ENCODE measurements around the gene GLYAT. TPM values are rescaled to one million over a fixed set of nuclear protein-coding genes. Genes with fewer than 3 reads are reported as not detected.

GLYAT gene, protein sequence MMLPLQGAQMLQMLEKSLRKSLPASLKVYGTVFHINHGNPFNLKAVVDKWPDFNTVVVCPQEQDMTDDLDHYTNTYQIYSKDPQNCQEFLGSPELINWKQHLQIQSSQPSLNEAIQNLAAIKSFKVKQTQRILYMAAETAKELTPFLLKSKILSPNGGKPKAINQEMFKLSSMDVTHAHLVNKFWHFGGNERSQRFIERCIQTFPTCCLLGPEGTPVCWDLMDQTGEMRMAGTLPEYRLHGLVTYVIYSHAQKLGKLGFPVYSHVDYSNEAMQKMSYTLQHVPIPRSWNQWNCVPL
- not detected in 2 replicates for total RNA-seq

DNA sequence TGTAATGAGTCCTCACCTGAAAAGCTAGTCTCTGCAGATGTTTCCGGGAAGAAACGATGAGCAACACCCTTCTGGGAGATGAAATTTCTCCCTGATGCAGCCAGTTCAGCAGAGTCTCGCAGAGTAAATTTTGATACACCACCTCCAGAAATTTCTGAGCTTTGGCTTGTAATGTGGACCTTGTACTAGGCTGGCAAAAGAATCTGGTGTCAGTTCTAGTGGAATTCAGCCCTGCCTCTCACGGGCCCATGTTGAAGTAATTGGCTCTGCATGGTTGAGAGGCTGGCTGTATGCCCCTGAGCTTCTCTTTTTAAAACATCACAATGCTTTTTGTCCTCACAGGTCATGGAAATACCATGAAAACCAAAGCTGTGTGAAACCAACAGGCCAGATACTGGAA lies at the start of gene GLYAT:
Gene GLYAT (minus strand): TSS at position 125 of the 400 bp plus-strand sequence. CDS start 7,447 bp downstream, outside the sequence.
- peaks cover 6% of the 10 kb centered on the region for H3K27me3 Mint-ChIP-seq
- intact Hi-C loops (cut with micrococcal nuclease), result no loop called here
- H3K36me3 Mint-ChIP-seq (ENCODE audit: low read depth), result no peaks in the 10 kb centered on the region

DNA sequence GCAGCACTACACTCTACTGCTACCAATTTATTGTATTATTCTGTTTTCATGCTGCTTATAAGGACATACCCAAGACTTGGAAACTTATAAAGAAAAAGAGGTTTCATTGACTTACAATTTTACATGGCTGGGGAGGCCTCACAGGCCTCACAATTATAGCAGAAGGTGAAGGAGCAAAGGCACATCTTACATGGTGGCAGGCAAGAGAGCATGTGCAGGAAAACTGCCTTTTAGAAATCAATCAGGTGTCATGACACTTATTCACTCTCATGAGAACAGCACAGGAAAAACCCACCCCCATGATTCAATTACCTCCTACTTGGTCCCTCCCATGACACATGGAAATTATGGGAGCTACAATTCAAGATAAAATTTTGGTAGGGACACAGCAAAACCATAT lies 49.6 kb upstream of the GLYAT start:
- Mint-ChIP-seq H3K27ac (no peak overlapping the region), H3K36me3 (ENCODE audit: low read depth) (no peaks in the 10 kb centered on the region), H3K4me3 (no peak overlapping the region), H3K4me1 (no peaks in the 10 kb centered on the region), H3K9me3 (no peaks in the 10 kb centered on the region), H3K27me3 (no peaks in the 10 kb centered on the region)
- DNase-seq, result no peak
- intact Hi-C loops (cut with micrococcal nuclease), result no loop called here

More for the DNA sequence above, at the start of gene GLYAT:
- Mint-ChIP-seq H3K9me3 (peaks cover 3% of the 10 kb centered on the region), H3K4me1 (peaks cover 9% of the 10 kb centered on the region), H3K4me3 (no peak within 1 kb of the TSS), H3K27ac (no peak within 1 kb of the TSS)
- DNase-seq, result no peak

DNA sequence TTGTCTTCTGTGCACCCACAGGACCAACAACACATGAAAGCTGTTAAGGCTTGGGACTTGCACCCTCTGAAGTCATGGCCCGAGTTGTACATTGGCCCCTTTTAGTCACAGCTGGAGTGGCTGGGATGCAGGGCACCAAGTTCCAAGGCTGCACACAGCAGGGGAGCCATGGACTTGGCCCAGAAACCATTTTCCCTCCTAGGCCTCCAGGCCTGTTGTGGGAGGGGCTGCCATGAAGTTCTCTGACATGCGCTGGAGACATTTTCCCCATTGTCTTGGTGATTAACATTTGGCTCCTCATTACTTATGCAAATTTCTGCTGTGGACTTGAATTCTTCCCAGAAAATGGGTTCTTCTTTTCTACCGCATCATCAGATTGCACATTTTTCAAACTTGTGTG lies 48.8 kb upstream of the GLYAT start:
- intact Hi-C loops (cut with micrococcal nuclease), result no loop called here
- no peaks in the 10 kb centered on the region for H3K4me1 Mint-ChIP-seq
- no peaks in the 10 kb centered on the region for H3K9me3 Mint-ChIP-seq
- no peak overlapping the region for H3K27ac Mint-ChIP-seq
- no peaks in the 10 kb centered on the region for H3K27me3 Mint-ChIP-seq
- no peak overlapping the region for H3K4me3 Mint-ChIP-seq
- no peaks in the 10 kb centered on the region for H3K36me3 Mint-ChIP-seq (ENCODE audit: low read depth)
- DNase-seq, result no peak

DNA sequence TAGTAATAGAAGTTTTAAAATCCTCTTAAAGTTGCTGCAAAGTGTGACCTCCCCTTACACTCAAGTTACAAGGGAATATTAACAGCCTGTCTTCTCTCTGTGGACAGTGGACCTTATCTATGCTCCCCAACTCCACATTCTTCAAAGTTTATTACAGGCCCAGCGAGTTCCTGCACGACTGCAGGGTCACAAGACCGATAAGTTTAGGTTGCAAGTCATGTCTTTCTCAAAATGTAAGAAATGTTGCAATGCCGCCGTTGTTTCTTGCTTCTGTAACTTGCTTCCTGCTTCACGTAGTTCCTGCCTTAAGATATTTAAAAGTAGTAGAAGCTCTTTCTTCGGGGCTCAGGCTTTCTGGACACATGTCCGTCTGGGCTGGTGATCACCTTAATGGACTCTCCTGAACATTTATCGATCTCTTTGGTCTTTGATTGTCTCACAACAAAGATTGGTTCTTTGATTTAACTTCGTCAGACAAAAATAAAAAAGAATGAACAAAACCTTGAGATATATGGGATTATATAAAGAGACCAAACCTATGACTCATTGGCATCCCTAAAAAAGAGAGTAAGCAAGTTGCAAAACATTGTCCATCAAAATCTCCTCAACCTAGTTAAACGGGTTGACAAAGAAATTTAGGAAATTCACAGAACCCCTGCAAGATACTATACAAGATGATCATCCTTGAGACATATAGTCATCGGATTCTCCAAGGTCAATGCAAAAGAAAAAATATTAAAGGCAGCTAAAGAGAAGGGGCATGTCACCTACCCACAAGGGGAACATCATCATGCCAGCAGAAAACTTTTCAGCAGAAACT lies 45.4 kb upstream of the GLYAT start:
- intact Hi-C loops (cut with micrococcal nuclease), result no loop called here
- Mint-ChIP-seq H3K36me3 (ENCODE audit: low read depth) (no peaks in the 10 kb centered on the region), H3K4me1 (no peaks in the 10 kb centered on the region), H3K27me3 (no peaks in the 10 kb centered on the region), H3K27ac (no peak overlapping the region), H3K4me3 (no peak overlapping the region), H3K9me3 (no peaks in the 10 kb centered on the region)
- DNase-seq, result no peak

DNA sequence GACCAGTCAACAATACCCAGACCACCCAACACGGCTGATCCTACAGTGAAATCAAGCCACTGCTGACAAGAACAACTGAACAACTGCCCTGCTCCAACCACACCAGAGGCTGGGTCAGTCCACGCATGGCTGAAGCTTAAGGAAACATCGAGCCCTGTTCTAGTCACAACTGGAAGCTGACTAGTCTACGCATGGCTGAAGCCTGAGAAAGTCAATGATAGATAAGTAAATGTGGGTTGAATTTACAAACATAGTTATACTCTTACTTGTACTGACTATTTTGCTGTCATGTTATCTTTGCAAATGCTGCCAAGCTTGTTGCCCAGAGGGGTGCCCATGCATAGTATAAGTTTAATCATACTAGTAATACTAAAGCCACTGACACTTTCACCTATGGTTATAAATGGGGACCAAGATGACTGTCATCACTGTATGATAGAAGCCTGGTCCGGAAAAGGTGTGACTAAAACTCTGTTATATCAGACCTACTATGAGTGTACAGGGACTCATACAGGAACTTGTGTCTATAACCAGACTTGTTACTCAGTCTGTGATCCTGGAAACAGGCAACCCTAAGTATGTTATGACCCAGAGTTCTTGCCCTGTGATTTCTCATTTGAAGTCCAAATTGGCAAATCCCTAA lies 43.4 kb upstream of the GLYAT start:
- Mint-ChIP-seq H3K4me1 (peaks cover 6% of the 10 kb centered on the region), H3K4me3 (no peak overlapping the region), H3K27ac (no peak overlapping the region), H3K9me3 (no peaks in the 10 kb centered on the region), H3K27me3 (no peaks in the 10 kb centered on the region), H3K36me3 (ENCODE audit: low read depth) (no peaks in the 10 kb centered on the region)
- intact Hi-C loops (cut with micrococcal nuclease), result no loop called here
- no peak for DNase-seq

DNA sequence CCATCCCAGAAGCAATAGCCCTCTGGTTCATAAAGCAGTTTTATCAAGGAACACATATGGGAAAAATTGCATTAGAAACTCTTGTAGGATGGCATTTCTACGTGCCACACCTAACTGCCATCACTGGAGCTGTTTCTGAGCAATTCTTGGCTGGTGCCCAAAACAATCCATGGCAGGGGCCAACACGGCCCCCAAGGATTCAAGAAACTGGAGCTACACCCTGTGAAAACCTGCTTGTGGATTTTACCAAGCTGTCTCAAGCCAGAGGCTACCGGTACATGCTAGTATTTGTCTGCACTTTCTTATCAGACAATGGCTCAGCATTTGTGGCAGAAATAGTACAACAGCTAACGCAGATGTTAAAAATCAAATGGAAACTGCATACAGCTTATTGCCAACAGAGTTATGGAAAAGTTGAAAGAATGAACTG lies 42.4 kb upstream of the GLYAT start:
- Mint-ChIP-seq H3K9me3 (no peaks in the 10 kb centered on the region), H3K4me1 (peaks cover 6% of the 10 kb centered on the region), H3K27ac (no peak overlapping the region), H3K4me3 (no peak overlapping the region), H3K36me3 (ENCODE audit: low read depth) (no peaks in the 10 kb centered on the region), H3K27me3 (peaks cover 2% of the 10 kb centered on the region)
- intact Hi-C loops (cut with micrococcal nuclease), result no loop called here
- no peak for DNase-seq

DNA sequence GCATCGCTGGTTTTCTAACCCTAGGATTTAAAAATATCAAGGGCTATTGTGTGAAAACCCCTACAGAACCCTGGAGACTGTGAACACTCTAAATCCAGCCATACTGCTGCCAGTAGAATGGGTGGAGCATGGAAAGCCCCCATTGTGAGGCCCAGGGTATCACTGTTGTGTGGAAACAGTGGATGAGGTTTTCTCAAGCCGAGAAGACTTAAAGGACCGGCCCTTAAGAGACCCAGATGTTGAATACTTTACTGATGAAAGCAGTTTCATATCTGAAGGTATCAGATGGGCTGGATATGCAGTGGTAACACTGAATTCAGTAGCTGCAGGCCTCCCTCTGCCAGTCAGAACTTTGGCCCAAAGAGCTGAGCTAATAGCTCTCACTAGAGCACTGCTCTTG lies 41.6 kb upstream of the GLYAT start:
- intact Hi-C loops (cut with micrococcal nuclease), result no loop called here
- Mint-ChIP-seq H3K27me3 (peaks cover 2% of the 10 kb centered on the region), H3K4me3 (no peak overlapping the region), H3K9me3 (no peaks in the 10 kb centered on the region), H3K27ac (no peak overlapping the region), H3K4me1 (peaks cover 6% of the 10 kb centered on the region), H3K36me3 (ENCODE audit: low read depth) (no peaks in the 10 kb centered on the region)
- no peak for DNase-seq

DNA sequence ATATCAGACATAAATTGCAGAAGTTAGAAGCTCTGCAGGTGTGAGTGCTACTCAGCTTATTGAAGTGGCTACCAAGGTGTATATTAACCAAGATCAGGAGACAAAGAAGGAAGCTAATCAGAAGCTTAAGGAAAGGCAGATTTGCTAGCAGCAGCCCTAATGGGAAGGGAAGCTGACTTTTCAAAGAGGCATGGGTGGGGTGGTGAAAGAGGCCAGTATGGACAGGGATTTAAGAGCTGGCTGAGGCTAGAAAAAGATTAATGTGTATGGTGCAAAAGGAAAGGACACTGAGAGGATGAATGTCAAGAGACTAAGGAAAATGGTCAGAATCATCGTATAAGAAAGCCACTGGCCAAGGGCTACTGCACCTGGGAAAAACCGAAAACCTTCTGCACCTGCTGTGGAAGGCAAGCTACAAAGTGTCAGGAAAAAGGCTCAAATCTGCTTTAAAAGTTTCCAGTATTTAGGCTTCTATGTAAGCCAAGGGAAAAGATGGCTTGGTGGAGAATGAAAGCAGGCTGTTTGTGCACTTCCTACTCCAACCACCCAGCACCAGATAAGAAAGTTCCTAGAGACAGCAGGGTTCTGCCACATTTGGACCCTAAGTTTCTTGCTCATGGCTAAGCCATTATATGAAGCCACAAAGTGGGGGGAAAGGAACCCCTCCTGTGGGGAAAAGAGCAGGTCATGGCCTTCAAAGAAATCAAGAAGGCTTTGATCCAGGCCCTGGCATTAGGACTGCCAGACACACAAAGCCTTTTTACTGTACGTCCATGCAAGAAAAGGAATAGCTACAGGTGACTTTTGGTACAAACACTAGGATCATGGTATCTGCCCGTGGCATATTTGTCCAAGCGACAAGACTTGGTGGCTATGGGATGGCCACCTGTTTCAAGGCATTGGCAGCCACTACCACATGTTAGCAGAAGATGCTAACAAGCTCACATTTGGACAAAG lies 40.9 kb upstream of the GLYAT start:
- Mint-ChIP-seq H3K4me3 (no peak overlapping the region), H3K27ac (no peak overlapping the region), H3K27me3 (peaks cover 2% of the 10 kb centered on the region), H3K36me3 (ENCODE audit: low read depth) (no peaks in the 10 kb centered on the region), H3K4me1 (peaks cover 6% of the 10 kb centered on the region), H3K9me3 (no peaks in the 10 kb centered on the region)
- no peak for DNase-seq
- intact Hi-C loops (cut with micrococcal nuclease), result no loop called here

DNA sequence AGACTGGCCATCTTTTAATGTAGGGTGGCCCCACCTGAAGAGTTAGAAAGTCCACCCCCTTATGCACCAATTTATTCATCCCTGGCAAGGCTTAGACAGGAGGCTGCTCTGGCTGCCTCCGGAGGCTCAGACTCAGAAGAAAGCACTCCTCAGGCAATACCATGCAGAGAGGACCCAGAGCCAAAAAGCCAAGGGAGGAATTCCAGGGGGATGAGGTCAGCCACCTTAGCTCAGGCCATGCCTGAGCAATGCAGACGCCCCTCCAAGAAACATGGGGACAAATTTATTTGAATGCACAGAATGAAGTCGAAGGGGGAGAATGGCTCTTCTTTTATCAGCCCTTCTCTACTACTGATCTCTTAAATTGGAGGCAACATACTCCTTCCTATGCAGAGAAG lies 39.7 kb upstream of the GLYAT start:
- no peak for DNase-seq
- Mint-ChIP-seq H3K9me3 (no peaks in the 10 kb centered on the region), H3K4me3 (no peak overlapping the region), H3K27ac (no peak overlapping the region), H3K27me3 (peaks cover 2% of the 10 kb centered on the region), H3K36me3 (ENCODE audit: low read depth) (no peaks in the 10 kb centered on the region), H3K4me1 (peaks cover 6% of the 10 kb centered on the region)
- intact Hi-C loops (cut with micrococcal nuclease), result no loop called here

DNA sequence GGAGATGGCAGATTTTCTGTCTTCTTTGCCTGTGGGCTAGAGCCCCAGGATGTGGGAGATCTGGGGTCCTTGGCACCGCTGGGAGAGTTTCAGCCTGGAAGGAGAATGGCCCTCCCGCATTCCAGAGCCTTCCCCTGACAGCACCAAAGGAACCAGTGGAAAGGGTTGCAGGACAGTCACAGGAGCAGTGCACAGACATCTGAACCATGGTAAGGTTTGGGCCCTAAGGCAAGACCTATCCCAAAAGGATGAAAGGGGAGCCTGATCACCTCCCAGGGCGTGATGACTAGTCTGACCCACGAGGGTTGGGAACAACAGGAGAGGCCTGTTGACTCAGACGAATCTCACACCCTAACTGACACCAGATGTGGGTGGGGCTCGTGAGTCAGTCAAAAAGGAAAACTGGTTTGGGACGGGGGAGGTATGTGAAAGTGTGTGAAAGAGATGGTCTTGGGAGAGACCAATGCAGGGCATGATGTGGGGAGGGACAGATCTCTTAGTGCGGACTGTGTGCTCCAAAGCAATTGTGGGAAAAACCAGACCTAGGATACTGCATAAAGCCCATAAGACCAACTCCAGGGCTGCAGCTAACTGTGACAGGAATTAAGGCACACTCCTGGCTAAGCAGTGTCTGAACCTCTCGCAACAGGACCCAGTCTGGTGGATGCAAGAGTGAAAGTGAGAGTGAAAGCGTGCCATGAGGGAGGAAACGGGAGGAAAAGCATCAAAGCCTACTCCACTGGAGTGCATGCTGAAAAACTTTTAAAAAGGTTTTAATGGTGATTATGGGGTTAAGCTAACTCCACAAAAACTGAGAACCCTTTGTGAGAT lies 39.1 kb upstream of the GLYAT start:
- Mint-ChIP-seq H3K27me3 (peaks cover 2% of the 10 kb centered on the region), H3K36me3 (ENCODE audit: low read depth) (no peaks in the 10 kb centered on the region), H3K9me3 (no peaks in the 10 kb centered on the region), H3K4me1 (peaks cover 6% of the 10 kb centered on the region), H3K4me3 (no peak overlapping the region), H3K27ac (no peak overlapping the region)
- intact Hi-C loops (cut with micrococcal nuclease), result no loop called here
- DNase-seq, result no peak

DNA sequence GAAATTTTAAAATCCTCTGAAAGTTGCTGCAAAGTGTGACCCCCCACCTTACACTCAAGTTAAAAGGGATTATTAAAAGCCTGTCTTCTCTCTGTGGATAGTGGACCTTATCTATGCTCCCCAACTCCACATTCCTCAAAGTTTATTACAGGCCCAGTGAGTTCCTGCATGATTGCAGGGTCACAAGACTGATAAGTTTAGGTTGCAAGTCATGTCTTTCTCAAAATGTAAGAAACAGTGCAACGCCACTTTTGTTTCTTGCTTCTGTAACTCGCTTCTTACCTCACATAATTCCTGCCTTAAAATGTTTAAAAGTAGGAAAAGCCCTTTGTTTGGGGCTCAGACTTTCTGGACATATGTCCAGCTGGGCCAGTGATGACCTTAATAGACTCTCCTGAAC lies 38.4 kb upstream of the GLYAT start:
- peaks cover 6% of the 10 kb centered on the region for H3K4me1 Mint-ChIP-seq
- H3K4me3 Mint-ChIP-seq, result no peak overlapping the region
- intact Hi-C loops (cut with micrococcal nuclease), result no loop called here
- H3K27me3 Mint-ChIP-seq, result peaks cover 2% of the 10 kb centered on the region
- H3K9me3 Mint-ChIP-seq, result no peaks in the 10 kb centered on the region
- H3K27ac Mint-ChIP-seq, result no peak overlapping the region
- DNase-seq, result no peak
- H3K36me3 Mint-ChIP-seq (ENCODE audit: low read depth), result no peaks in the 10 kb centered on the region

DNA sequence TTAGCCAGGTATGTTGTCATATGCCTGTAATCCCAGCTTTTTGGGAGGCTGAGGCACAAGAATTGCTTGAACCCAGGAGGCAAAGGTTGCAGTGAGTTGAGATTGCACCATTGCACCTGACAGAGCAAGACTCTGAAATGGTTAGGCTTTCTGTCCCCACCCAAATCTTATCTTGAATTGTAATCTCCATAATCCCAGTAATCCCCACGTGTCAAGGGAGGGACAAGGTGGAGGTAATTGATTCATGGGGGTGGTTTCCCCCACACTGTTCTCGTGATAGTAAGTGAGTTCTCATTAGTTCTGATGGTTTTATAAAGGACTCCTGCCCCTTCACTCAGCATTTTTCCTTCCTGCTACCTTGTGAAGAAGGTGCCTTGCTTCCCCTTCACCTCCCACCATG lies 37.6 kb upstream of the GLYAT start:
- H3K4me1 Mint-ChIP-seq, result peaks cover 6% of the 10 kb centered on the region
- no peaks in the 10 kb centered on the region for H3K36me3 Mint-ChIP-seq (ENCODE audit: low read depth)
- H3K4me3 Mint-ChIP-seq, result no peak overlapping the region
- no peak for DNase-seq
- H3K27me3 Mint-ChIP-seq, result peaks cover 6% of the 10 kb centered on the region
- H3K9me3 Mint-ChIP-seq, result no peaks in the 10 kb centered on the region
- no peak overlapping the region for H3K27ac Mint-ChIP-seq
- intact Hi-C loops (cut with micrococcal nuclease), result no loop called here

DNA sequence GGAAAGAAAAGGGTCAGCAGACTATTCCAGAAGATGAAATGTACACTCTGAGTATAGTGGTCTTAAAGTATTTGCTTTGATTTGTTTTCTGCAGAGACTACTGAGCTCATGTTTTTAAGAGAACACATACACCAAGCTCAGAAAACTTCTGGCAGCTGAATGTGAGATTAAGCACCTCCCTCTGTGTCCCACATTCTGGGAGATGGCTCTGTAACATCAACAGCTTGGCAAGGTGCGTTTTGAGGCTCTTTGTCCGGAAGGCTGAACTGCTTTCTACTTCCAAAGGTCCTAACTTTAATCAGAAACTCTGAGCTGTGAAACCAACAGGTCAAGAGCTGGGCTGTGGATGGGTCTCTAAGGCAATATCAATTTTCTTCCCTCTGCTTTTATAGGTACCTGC lies 36.4 kb upstream of the GLYAT start:
- peaks cover 6% of the 10 kb centered on the region for H3K4me1 Mint-ChIP-seq
- no peaks in the 10 kb centered on the region for H3K9me3 Mint-ChIP-seq
- no peaks in the 10 kb centered on the region for H3K36me3 Mint-ChIP-seq (ENCODE audit: low read depth)
- H3K4me3 Mint-ChIP-seq, result no peak overlapping the region
- no peak overlapping the region for H3K27ac Mint-ChIP-seq
- H3K27me3 Mint-ChIP-seq, result peaks cover 6% of the 10 kb centered on the region
- no peak for DNase-seq
- intact Hi-C loops (cut with micrococcal nuclease), result no loop called here
